ENCODE measurements around the gene CELSR1.
"Not testable (repeated sequence)": the region's sequence is repeated elsewhere in the genome, so short reads cannot be mapped to it uniquely, and the experiment has no call there.

The CELSR1 gene

DNA sequence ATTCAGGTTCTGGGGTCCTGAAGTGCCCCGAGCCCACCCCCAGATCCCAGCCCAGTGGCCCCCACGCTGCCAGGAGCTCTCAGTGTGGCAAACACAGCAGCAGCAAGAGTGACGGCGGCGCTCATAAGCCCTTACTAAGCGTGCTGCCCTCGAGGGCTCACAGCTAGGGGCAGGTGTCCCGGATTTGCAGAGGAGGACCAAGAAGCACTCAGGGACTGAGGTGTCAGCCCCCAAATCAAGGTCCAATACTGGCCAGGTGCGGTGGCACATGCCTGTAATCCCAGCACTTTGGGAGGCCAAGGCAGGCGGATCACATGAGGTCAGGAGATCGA is 25.4 kb downstream of the CELSR1 start:
- no peak for DNase-seq

DNA sequence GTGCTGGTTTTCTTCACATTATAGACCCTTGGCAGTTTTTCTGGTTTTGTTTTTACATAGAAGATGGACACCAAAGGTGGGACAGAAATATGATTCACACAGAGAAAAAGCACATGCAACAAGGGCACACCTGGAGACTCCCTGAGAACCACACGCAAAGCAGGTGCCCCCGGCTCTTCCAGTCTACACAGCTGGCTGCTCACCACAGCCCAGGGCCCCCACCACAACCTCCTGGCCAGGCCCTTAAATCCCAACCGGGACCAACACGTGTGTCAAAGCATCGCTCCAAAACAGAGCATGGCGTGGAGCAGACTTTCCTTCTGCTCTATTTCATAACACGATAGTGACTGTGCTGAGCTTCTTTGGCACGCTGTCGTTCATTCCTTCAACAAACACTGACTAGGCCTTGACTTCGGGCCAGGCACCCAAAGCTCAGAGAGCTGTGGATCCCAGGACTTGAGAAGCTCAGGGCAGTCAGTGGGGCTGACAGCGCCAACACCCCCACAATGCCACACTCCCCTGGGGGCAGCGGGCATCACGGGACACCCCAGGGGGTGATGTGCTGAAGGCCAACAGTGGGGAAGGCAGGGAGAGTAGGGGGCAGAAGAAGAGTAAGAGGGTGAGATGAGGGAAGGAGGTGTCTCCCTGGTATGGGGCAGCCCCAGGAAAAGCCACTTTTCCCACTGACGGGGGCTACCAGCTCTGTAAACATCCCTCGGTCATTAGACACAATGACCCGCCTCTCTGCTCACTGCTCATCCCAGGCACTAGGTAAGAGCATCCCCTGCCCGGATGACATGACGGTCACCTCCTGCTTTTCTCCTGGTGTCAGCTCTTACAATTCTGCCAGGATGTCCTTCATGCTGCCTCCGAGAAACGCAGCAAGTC is 26.0 kb downstream of the CELSR1 start:
- no peak for DNase-seq

- DNase-seq = no peak
These were observed 27.9 kb downstream of the CELSR1 start for GRCh38 chr22:46509416-46510089.

- DNase-seq = no peak
These were observed 28.9 kb downstream of the CELSR1 start for GRCh38 chr22:46508491-46508999.

DNA sequence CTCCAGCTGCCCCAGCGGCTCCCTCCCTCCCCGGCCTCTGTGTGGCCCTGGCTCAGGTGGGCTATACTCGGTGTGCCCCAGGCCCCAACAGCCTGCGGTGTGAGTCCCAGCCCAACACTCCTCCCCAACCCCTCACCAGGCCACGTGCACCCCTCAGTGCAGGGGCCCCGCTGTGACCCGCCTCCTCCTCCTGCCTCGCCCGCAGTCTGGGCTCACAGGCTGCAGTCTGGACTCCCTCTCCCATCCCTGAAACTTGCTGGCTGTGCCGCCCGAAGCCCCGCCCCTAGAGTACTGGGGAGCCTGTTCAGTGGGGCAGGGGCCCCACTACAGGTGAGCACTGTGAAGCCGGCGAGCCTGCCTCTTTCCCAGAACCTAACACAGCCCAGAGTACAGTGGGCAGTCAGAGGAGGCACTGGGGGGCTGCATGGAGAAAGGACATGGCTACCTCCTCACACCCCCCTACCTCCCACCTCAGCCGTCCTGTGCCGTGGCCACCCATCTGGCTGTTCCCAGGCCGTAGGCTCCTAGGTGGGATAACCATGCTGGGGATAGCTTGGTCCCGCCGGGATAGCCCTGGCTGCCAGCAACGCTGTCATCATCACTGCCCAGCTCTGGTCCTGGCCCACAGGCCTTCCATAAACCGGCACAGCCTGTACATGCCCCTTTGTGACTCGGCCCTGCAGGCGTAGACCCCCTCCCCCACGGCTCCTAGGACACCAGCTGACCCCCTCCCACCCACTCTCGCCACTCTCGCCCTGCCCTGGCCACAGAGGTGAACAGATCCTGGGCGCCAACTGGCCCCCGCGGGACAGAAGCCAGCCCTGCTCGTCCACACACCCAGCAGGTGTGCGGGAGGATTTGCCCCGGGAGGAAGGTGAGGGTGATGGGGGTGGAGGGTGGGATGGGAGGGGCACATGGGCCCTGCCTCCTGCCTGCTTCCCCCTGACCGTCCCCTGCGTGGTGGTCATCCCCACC is 29.7 kb downstream of the CELSR1 start:
- no peak for DNase-seq

DNA sequence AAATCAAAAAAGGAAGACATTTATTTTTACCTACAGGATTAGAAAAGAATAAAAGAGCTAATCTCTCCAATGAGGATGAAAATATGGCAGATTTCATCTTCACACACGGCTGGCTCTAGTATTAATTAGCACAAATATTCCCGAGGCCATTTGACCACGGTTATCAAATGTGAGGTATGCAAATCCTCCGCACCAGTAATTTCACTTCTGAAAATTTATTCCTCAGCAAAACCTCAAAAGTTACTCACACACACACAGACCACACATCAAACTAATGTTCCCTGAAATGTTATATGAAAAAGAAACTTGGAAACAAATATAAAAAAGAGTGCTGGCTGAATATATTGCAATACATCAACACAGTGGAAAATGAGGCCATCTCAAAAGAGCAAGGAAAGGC is 32.8 kb downstream of the CELSR1 start:
- DNase-seq = no peak

DNA sequence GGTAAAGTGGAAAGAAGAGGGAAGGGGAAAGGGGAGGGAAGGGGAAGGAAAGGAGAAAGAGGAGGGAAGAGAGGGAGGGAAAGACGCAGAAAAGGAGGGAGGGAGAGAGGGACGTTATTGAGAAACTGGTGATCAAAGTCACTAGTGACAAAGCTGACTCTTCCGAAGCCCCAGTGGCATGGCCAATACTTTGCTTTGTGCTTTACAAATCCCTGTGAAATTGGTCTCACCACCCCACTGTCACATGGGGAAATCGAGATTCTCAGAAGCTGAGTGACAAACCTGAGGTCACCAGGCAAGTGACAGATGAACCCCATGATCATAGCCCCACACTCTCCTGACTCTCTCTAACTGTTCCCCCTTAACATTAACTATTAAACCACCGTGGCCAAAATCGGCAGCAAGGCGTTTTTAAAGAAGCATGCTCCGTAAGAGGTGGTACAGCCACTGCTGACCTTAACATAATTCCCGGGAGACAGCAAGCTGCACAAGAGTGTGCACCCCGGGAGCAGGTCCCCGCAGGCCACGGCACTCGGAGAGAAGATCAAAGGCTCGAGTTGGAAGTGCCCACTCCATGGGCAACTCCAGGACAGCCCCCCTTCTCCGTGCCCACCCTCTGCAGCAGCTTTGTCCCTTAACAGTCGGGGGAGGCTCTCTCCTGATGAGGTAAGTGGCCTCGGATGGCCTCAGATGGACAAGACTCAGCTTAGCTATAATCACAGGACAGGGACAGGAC is 34.8 kb downstream of the CELSR1 start:
- no peak for DNase-seq

GRCh38 chr22:46501701-46502100 is 35.7 kb downstream of the CELSR1 start:
- no peak for DNase-seq

DNA sequence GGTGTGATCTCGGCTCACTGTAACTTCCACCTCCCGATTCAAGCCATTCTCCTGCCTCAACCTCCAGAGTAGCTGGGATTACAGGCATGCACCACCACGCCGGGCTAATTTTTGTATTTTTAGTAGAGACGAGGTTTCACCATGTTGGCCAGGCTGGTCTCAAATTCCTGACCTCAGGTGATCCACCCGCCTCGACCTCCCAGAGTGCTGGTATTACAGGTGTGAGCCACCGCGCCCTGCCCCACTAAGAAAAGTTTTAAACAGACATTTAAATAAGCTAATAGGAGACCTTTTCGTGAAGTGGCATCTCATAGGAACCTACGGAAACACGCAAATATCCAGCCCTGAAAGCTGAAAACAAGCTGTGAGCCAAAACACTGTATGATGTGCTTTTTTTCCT is 36.2 kb downstream of the CELSR1 start:
- not testable (repeated sequence) for DNase-seq

DNA sequence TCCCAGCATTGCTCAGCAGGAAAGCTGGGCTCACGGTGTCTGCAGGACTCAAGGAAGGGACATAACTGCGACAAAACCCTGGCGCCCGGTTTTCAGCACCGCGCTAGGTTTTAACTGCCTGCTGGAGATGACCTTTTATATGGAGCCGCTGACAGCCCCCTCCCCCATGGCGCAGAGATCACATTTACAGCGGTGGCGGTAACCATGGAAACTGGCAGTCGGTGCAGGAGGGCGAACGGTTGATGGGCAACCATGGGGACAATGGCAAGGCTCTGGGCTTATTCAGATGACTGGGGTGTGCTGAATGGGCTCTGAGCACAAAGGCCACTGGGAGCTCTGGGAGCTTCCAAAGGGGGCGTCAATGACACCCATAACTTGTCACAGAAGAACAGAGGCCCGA is 37.2 kb downstream of the CELSR1 start:
- DNase-seq = no peak

- no peak for DNase-seq
These were observed 37.6 kb downstream of the CELSR1 start for GRCh38 chr22:46499805-46500189.

GRCh38 chr22:46491946-46492345 is 45.5 kb downstream of the CELSR1 start:
- DNase-seq = no peak

GRCh38 chr22:46490538-46490937 is 46.9 kb downstream of the CELSR1 start:
- DNase-seq = no peak

GRCh38 chr22:46486996-46487717 is 50.3 kb downstream of the CELSR1 start:
- no peak for DNase-seq

DNA sequence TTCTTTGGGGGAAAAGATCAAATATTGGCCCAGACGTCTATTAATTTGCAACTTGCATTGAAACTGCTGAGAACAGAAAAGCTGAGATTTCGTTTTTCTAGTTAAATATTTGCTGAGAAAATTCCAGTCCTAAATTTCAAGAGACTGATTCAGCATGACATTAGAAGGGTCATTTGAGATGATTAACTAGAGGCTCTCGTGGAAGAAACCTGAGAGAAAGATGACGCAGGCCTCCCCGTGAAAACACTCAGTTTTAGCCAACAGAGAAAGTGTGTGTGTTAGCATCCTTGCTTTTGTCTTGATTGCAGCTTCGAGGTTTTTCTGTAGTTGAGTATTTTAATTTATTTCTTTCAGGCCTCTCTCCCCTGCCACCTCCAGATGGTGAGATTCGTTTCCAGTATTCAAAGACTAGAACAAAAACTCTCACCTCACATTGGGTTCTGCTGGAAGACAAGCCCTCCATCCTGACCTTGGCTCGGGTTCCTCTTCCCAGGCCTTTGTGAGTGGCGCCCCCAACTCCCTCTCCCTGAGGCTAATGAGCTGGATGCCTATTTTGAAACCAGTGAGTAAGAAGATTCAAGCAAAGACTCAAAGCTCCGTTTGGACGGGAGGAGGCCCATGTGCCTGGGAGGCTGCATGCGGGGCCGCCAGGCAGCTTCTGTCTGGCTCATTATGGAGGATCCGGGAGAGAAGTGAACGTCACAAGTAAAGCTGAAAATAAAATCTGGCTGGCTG is 52.4 kb downstream of the CELSR1 start:
- no peak for DNase-seq

- no peak for DNase-seq
These were observed 53.1 kb downstream of the CELSR1 start for GRCh38 chr22:46484156-46484860.

GRCh38 chr22:46483353-46483752 is 54.1 kb downstream of the CELSR1 start:
- DNase-seq = no peak

GRCh38 chr22:46482056-46482675 is 55.3 kb downstream of the CELSR1 start:
- DNase-seq = no peak

GRCh38 chr22:46481386-46481785 is 56.0 kb downstream of the CELSR1 start:
- DNase-seq = no peak

GRCh38 chr22:46480396-46480795 is 57.0 kb downstream of the CELSR1 start:
- no peak for DNase-seq
